Ishikawa (cell line): ENCODE data around the gene SHMT2.
A peak's percentile ranks its signal among the peaks of the same experiment; 100 is the strongest.

Experiments
- CEBPB ChIP-seq: IDR thresholded peaks from 2 replicates; pipeline ENCODE4 v1.6.1; 2012
- CREB1 ChIP-seq: IDR thresholded peaks from 2 replicates; pipeline ENCODE4 v1.6.1; 2012; ENCODE audit warnings: low read depth
- EGR1 ChIP-seq: IDR thresholded peaks from 2 replicates; pipeline ENCODE4 v1.6.1; 2012
- EP300 ChIP-seq: IDR thresholded peaks from 2 replicates; pipeline ENCODE4 v1.6.1; 2012; ENCODE audit warnings: borderline replicate concordance
- FOXM1 ChIP-seq: IDR thresholded peaks from 2 replicates; pipeline ENCODE4 v1.6.1; 2012; ENCODE audit warnings: low read depth, borderline replicate concordance
- NFIC ChIP-seq: IDR thresholded peaks from 2 replicates; pipeline ENCODE4 v1.6.1; 2012
- RAD21 ChIP-seq: IDR thresholded peaks from 2 replicates; pipeline ENCODE4 v1.6.1; 2012; ENCODE audit warnings: low read depth
- TAF1 ChIP-seq: IDR thresholded peaks from 2 replicates; pipeline ENCODE4 v1.6.1; 2012; ENCODE audit warnings: low read depth, mild to moderate bottlenecking
- TCF12 ChIP-seq: IDR thresholded peaks from 2 replicates; pipeline ENCODE4 v1.6.1; 2012; ENCODE audit warnings: low read depth
- TEAD4 ChIP-seq: IDR thresholded peaks from 2 replicates; pipeline ENCODE4 v1.6.1; 2012
- USF1 ChIP-seq: IDR thresholded peaks from 2 replicates; pipeline ENCODE4 v1.6.1; 2012
- YY1 ChIP-seq: IDR thresholded peaks from 2 replicates; pipeline ENCODE4 v1.6.1; 2012; ENCODE audit warnings: low read depth
- ZBTB7A ChIP-seq: IDR thresholded peaks from 2 replicates; pipeline ENCODE4 v1.6.1; 2012; ENCODE audit warnings: low read depth
- TF ChIP-seq, protein P1 (sequence below): IDR thresholded peaks from 2 replicates; pipeline ENCODE4 v1.6.1; 2012
- TF ChIP-seq, protein P2 (sequence below): IDR thresholded peaks from 2 replicates; pipeline ENCODE4 v1.6.1; 2012; ENCODE audit warnings: low read depth, mild to moderate bottlenecking

Gene SHMT2

GRCh38 chr12:57233357-57234232, 4.1 kb downstream of the SHMT2 start:
- TF ChIP-seq ZBTB7A (no peak), EGR1 (no peak), YY1 (no peak)

GRCh38 chr12:57234233-57234570, 4.7 kb downstream of the SHMT2 start:
- TF ChIP-seq TEAD4 (no peak), CREB1 (no peak), TAF1 (no peak), USF1 (no peak), FOXM1 (no peak), TCF12 (no peak), RAD21 (no peak), EP300 (no peak)
- TF ChIP-seq, protein P1, sequence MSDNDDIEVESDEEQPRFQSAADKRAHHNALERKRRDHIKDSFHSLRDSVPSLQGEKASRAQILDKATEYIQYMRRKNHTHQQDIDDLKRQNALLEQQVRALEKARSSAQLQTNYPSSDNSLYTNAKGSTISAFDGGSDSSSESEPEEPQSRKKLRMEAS, result no peak
- TF ChIP-seq, protein P2, sequence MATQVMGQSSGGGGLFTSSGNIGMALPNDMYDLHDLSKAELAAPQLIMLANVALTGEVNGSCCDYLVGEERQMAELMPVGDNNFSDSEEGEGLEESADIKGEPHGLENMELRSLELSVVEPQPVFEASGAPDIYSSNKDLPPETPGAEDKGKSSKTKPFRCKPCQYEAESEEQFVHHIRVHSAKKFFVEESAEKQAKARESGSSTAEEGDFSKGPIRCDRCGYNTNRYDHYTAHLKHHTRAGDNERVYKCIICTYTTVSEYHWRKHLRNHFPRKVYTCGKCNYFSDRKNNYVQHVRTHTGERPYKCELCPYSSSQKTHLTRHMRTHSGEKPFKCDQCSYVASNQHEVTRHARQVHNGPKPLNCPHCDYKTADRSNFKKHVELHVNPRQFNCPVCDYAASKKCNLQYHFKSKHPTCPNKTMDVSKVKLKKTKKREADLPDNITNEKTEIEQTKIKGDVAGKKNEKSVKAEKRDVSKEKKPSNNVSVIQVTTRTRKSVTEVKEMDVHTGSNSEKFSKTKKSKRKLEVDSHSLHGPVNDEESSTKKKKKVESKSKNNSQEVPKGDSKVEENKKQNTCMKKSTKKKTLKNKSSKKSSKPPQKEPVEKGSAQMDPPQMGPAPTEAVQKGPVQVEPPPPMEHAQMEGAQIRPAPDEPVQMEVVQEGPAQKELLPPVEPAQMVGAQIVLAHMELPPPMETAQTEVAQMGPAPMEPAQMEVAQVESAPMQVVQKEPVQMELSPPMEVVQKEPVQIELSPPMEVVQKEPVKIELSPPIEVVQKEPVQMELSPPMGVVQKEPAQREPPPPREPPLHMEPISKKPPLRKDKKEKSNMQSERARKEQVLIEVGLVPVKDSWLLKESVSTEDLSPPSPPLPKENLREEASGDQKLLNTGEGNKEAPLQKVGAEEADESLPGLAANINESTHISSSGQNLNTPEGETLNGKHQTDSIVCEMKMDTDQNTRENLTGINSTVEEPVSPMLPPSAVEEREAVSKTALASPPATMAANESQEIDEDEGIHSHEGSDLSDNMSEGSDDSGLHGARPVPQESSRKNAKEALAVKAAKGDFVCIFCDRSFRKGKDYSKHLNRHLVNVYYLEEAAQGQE, result no peak

DNA sequence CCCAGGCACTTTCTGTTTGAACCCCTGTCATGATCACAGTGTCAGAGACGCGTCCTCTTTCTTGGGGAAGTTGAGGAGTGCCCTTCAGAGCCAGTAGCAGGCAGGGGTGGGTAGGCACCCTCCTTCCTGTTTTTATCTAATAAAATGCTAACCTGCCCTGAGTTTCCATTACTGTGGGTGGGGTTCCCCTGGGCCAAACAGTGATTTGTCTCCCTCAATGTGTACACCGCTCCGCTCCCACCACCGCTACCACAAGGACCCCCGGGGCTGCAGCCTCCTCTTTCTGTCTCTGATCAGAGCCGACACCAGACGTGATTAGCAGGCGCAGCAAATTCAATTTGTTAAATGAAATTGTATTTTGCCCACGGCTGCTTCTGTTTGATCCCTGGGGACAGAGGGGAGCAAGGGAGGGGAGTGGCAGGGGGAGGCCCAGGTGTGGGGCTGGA, 5.1 kb downstream of the SHMT2 start:
- TF ChIP-seq EP300, result no peak
- no peak for TF ChIP-seq RAD21
- TF ChIP-seq CEBPB, result no peak
- no peak for TF ChIP-seq FOXM1
- TF ChIP-seq TAF1, result 0 out of 2 replicates have a peak, but pooled peaks have one; percentile 17
- TF ChIP-seq CREB1, result no peak
- no peak for TF ChIP-seq ZBTB7A
- no peak for TF ChIP-seq YY1

GRCh38 chr12:57235017-57235727, 5.7 kb downstream of the SHMT2 start:
- peak; percentile 78; the same call in 1 of the 2 replicates for TF ChIP-seq EP300
- peak; percentile 87 for TF ChIP-seq TCF12
- TF ChIP-seq CREB1, result peak; percentile 73
- peak; percentile 67; the same call in 1 of the 2 replicates for TF ChIP-seq USF1
- TF ChIP-seq, protein P1, result peak; percentile 86
- peak; percentile 78; the same call in 1 of the 2 replicates for TF ChIP-seq EGR1
- TF ChIP-seq YY1, result no peak
- TF ChIP-seq, protein P2, result no peak
- peak; percentile 98 for TF ChIP-seq NFIC
- peak; percentile 51; the same call in 1 of the 2 replicates for TF ChIP-seq TAF1

DNA sequence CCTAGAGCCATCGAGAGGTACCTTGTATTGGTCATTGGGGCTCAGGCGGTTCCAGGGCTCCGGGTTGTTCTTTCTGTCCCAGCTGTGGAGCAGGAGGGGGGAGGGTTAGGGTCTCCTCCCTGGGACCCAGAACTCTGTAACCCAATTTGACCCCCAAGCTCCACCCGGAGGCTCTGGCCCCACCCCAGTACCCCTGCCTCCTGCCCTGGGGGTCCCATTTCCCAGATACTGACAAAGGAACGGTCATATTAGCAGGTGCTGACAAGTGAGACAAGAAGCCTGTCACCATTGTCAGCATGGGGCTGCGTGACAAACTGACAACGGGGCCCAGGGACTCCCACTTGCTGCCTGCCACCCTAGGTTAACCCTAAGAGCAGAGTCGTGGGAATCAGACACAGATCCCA, 6.2 kb downstream of the SHMT2 start:
- TF ChIP-seq EP300 (no peak), YY1 (no peak), TAF1 (no peak), FOXM1 (no peak), TCF12 (no peak), CREB1 (no peak), CEBPB (no peak)
